Endothelial cell of umbilical vein (primary cell): Measurements from ENCODE around the gene RPL12. TPM values are rescaled to one million over a fixed set of nuclear protein-coding genes. Genes with fewer than 3 reads are reported as not detected.

Source experiments
- BruUV-seq: library from RNA; stranded (reverse); fragments of 400-500 nt; replicated peaks from 2 replicates; lab custom pipeline; 2021; lab: Mats Ljungman, UMichigan
- CTCF ChIA-PET: fragments of 300-600, 350-600 bp; sonication (Branson Sonifier 250); formaldehyde crosslinking; loops from one replicate; lab custom pipeline; 2021; ENCODE audit warnings: antibody characterized with exemption, inconsistent platforms; lab: Charles Lee
- POLR2A ChIA-PET: fragments of 300-600, 350-600 bp; sonication (Branson Sonifier 250); formaldehyde crosslinking; loops from one replicate; lab custom pipeline; 2021; ENCODE audit warnings: antibody characterized with exemption, inconsistent platforms; lab: Charles Lee
- DNase-seq: peaks from one replicate; pipeline ENCODE4 v3.0.0-alpha.2; 2011; ENCODE audit warnings: low read depth, low spot score
- FAIRE-seq: peaks from 2 replicates; lab custom pipeline; 2011; peaks lifted over from hg19 to GRCh38; lab: Jason Lieb, UNC
- H2AFZ ChIP-seq: 2 replicates; pipeline ENCODE4 v1.6.0; 2012; ENCODE audit warnings: low read depth, low read length, control low read depth, inconsistent platforms
- H3K27ac ChIP-seq: 2 replicates; pipeline ENCODE4 v1.5.1; 2011; ENCODE audit warnings: low read depth, mild to moderate bottlenecking, control low read depth, low read length, moderate library complexity; ENCODE audit not compliant: insufficient read depth
- H3K27me3 ChIP-seq, 2 experiments: 2 replicates each; pipeline versions ENCODE4 v1.6.0 to v1.6.1; 2011; ENCODE audit warnings: low read length in 2 of 2, mixed read lengths in 1 of 2; ENCODE audit not compliant: control insufficient read depth in 2 of 2, insufficient read depth in 2 of 2
- H3K36me3 ChIP-seq, 2 experiments: 2 replicates in 1 of 2; 3 replicates in 1 of 2; pipeline ENCODE4 v1.5.1; 2011; ENCODE audit warnings: low read length in 2 of 2, mild to moderate bottlenecking in 1 of 2, moderate library complexity in 1 of 2; ENCODE audit not compliant: control insufficient read depth in 2 of 2, insufficient read depth in 2 of 2; ENCODE audit errors: extremely low read depth in 1 of 2
- H3K4me1 ChIP-seq: 3 replicates; pipeline ENCODE4 v1.5.1; 2011; ENCODE audit warnings: mild to moderate bottlenecking, low read length; ENCODE audit not compliant: control insufficient read depth, insufficient read depth; ENCODE audit errors: extremely low read depth
- H3K4me2 ChIP-seq: 2 replicates; pipeline ENCODE4 v1.6.1; 2011; ENCODE audit warnings: low read length, control low read depth, mixed read lengths; ENCODE audit not compliant: insufficient read depth
- H3K4me3 ChIP-seq, 3 experiments: fragments of 200-600 bp in 1 of 3; sonication (generic), shearing (Covaris generic) in 1 of 3; replicated peaks in 1 of 3; 2 replicates each; pipeline ENCODE4 v1.5.1; 2011 to 2016; ENCODE audit warnings: control low read depth in 3 of 3, low read length in 3 of 3, mild to moderate bottlenecking in 2 of 3, inconsistent platforms in 1 of 3, low read depth in 1 of 3, moderate library complexity in 1 of 3; ENCODE audit not compliant: insufficient read depth in 1 of 3
- H3K79me2 ChIP-seq: 2 replicates; pipeline ENCODE4 v1.6.0; 2012; ENCODE audit warnings: low read length, inconsistent platforms; ENCODE audit not compliant: control insufficient read depth, insufficient read depth
- H3K9ac ChIP-seq: replicated peaks from 2 replicates; pipeline ENCODE3; 2011; ENCODE audit warnings: low read length, control low read depth; ENCODE audit not compliant: insufficient read depth; ENCODE audit errors: extremely low read depth
- H3K9me1 ChIP-seq: replicated peaks from 3 replicates; pipeline ENCODE4 v1.6.0; 2011; ENCODE audit warnings: mild to moderate bottlenecking, low read length; ENCODE audit not compliant: control insufficient read depth, insufficient read depth; ENCODE audit errors: extremely low read depth
- H3K9me3 ChIP-seq: replicated peaks from 2 replicates; pipeline ENCODE4 v1.5.1; 2012; ENCODE audit warnings: low read length, inconsistent platforms; ENCODE audit not compliant: control insufficient read depth, insufficient read depth
- H4K20me1 ChIP-seq: replicated peaks from 2 replicates; pipeline ENCODE3; 2011; ENCODE audit warnings: mild to moderate bottlenecking, low read length; ENCODE audit not compliant: control insufficient read depth, insufficient read depth; ENCODE audit errors: extremely low read depth
- EZH2 ChIP-seq: IDR thresholded peaks from 2 replicates; pipeline ENCODE4 v1.6.1; 2012; ENCODE audit warnings: borderline replicate concordance, low read depth, mild to moderate bottlenecking, moderate library complexity, low read length, inconsistent platforms; ENCODE audit not compliant: severe bottlenecking
- FOS ChIP-seq: IDR thresholded peaks from 2 replicates; pipeline ENCODE4 v1.6.1; 2011; ENCODE audit warnings: mild to moderate bottlenecking, low read length, moderate library complexity, borderline replicate concordance; ENCODE audit not compliant: insufficient read depth
- GATA2 ChIP-seq: IDR thresholded peaks from 2 replicates; pipeline ENCODE4 v1.7.0; 2011; ENCODE audit warnings: low read depth, mild to moderate bottlenecking, moderate library complexity, mixed read lengths, low read length; ENCODE audit not compliant: insufficient read length, insufficient read depth
- JUN ChIP-seq: IDR thresholded peaks from 2 replicates; pipeline ENCODE4 v1.6.1; 2011; ENCODE audit warnings: borderline replicate concordance, low read depth; ENCODE audit not compliant: insufficient read length, insufficient read depth
- MYC ChIP-seq: IDR thresholded peaks from one replicate; pipeline ENCODE4 v1.6.1; 2011; ENCODE audit warnings: mild to moderate bottlenecking, low read depth, low read length
- POLR2A ChIP-seq: IDR thresholded peaks from 2 replicates; pipeline ENCODE4 v1.6.1; 2012; ENCODE audit warnings: low read depth, mild to moderate bottlenecking, control low read depth, low read length
- dilution Hi-C: fragments of 300-500 bp; cut with MboI; formaldehyde crosslinking; loops from one replicate; pipeline ENCODE4 v1.15.0; 2019; ENCODE audit warnings: low sequenced_read_pairs; ENCODE audit not compliant: extremely low pct_ligation_motif_present
- intact Hi-C: fragments of 100-400 bp; cut with micrococcal nuclease; formaldehyde crosslinking; loops from one replicate; pipeline ENCODE4 v1.10.0; 2022
- polyA plus RNA-seq, 4 experiments: library from polyadenylated mRNA; depleted of rRNA in 3 of 4; stranded (reverse) in 3 of 4; unstranded in 1 of 4; fragments of >200 nt; gene quantifications; 2 replicates each; pipeline versions ENCODE4 v1.2.1 to v1.2.3, GENCODE V29; 2011 to 2012; ENCODE audit warnings: missing spikeins in 1 of 4
- total RNA-seq: library from RNA; stranded (reverse); gene quantifications from 2 replicates; pipeline ENCODE4 v1.2.3, GENCODE V29; 2021
- TF ChIP-seq, protein P1 (sequence below), 2 donors: IDR thresholded peaks; 1 replicate in 1 of 2; 2 replicates in 1 of 2; pipeline ENCODE4 v1.5.1; 2011; ENCODE audit warnings: low read length in 2 of 2, mild to moderate bottlenecking in 2 of 2, moderate library complexity in 2 of 2, control low read depth in 1 of 2, inconsistent platforms in 1 of 2, low read depth in 1 of 2; ENCODE audit not compliant: insufficient read depth in 1 of 2; ENCODE audit errors: extremely low read depth in 1 of 2

Gene RPL12
- total and polyA plus RNA-seq, 2 donors (not counting 3 experiments of a cell fraction or from before 2014, with no cell fraction given): 1,231 to 3,007 TPM

- BruUV-seq: no TSS peak
- CTCF ChIA-PET: interaction anchor here (0.6 kb wide), 1 partner anchor 84 kb away, joined by 3 read pairs; no protein-coding TSS in a partner anchor
- Histone ChIP-seq H2AFZ (no peak overlapping the region), H3K27ac (no peak overlapping the region), H3K9ac (no peak overlapping the region), H3K9me3 (no peaks in the 10 kb centered on the region), H3K4me3 (no peak overlapping the region), H4K20me1 (no peaks in the 10 kb centered on the region), H3K4me2 (no peak overlapping the region), H3K4me1 (no peaks in the 10 kb centered on the region), H3K79me2 (no peaks in the 10 kb centered on the region), H3K36me3 (peaks cover 15 to 24% of the 10 kb centered on the region in 2 experiments), H3K9me1 (no peaks in the 10 kb centered on the region), H3K27me3 (no peaks in the 10 kb centered on the region)
- FAIRE-seq: no peak
- dilution Hi-C loops (no loop called here), intact Hi-C loops (loop anchor here (5.0 kb wide), 1 partner anchor 416 kb away; the partner anchor contains the start of gene ST6GALNAC4)
- TF ChIP-seq, protein P1, sequence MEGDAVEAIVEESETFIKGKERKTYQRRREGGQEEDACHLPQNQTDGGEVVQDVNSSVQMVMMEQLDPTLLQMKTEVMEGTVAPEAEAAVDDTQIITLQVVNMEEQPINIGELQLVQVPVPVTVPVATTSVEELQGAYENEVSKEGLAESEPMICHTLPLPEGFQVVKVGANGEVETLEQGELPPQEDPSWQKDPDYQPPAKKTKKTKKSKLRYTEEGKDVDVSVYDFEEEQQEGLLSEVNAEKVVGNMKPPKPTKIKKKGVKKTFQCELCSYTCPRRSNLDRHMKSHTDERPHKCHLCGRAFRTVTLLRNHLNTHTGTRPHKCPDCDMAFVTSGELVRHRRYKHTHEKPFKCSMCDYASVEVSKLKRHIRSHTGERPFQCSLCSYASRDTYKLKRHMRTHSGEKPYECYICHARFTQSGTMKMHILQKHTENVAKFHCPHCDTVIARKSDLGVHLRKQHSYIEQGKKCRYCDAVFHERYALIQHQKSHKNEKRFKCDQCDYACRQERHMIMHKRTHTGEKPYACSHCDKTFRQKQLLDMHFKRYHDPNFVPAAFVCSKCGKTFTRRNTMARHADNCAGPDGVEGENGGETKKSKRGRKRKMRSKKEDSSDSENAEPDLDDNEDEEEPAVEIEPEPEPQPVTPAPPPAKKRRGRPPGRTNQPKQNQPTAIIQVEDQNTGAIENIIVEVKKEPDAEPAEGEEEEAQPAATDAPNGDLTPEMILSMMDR (IDR thresholded peaks at IDR 0.05; ENCODE audit: extremely low read depth in 1 of 2, insufficient read depth in 1 of 2, low read depth in 1 of 2, low read length in 2 of 2): no peak
- TF ChIP-seq GATA2 (no peak), MYC (no peak)
- no peak for DNase-seq
- POLR2A ChIA-PET: interaction anchor here (0.6 kb wide), 1 partner anchor 83 kb away, joined by 5 read pairs; no protein-coding TSS in a partner anchor
Observed at GRCh38 chr9:127500862-127501261, 49.7 kb upstream of the RPL12 start.

DNA sequence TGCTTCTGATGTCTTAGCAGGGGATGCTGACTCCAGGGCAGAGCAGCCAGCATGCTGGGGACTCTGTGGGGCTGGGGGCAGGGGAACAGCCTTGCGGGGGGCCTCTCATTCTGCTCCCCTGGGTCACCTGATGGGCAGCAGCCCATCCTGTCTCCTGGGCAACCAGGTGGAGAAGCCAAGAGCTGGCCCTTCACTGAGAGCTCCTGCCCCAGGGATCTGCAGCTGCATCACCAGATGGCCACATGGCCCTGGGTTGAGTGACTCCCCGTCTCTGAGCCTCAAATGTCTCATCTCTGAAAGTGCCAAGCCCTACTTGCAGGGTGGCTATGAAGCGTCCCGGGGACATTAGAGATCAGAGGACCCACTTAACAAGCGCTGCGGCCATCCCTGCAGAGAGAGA, 49.2 kb upstream of the RPL12 start:
- no TSS peak for BruUV-seq
- ChIA-PET POLR2A (no interaction called here), CTCF (interaction anchor here (0.6 kb wide), 1 partner anchor 85 kb away, joined by 3 read pairs; no protein-coding TSS in a partner anchor)
- no peak overlapping the region for H2AFZ ChIP-seq
- no peak for DNase-seq
- no peaks in the 10 kb centered on the region for H3K9me1 ChIP-seq
- intact Hi-C loops: loop anchor here (5.0 kb wide), 1 partner anchor 417 kb away; the partner anchor contains the start of gene ST6GALNAC4
- H3K4me1 ChIP-seq: peaks cover 1% of the 10 kb centered on the region
- H3K9me3 ChIP-seq: no peaks in the 10 kb centered on the region
- no peak overlapping the region for H3K9ac ChIP-seq
- FAIRE-seq: no peak
- H3K36me3 ChIP-seq: peaks cover 15 to 24% of the 10 kb centered on the region in 2 experiments
- H3K79me2 ChIP-seq: no peaks in the 10 kb centered on the region
- TF ChIP-seq FOS (no peak), EZH2 (no peak), GATA2 (no peak), JUN (no peak), MYC (no peak), POLR2A (no peak)
- TF ChIP-seq, protein P1 (IDR thresholded peaks at IDR 0.05; ENCODE audit: extremely low read depth in 1 of 2, insufficient read depth in 1 of 2, low read depth in 1 of 2, low read length in 2 of 2): no peak
- H3K27me3 ChIP-seq: no peaks in the 10 kb centered on the region
- no peak overlapping the region for H3K27ac ChIP-seq
- H3K4me2 ChIP-seq: no peak overlapping the region
- H3K4me3 ChIP-seq: no peak overlapping the region
- H4K20me1 ChIP-seq: no peaks in the 10 kb centered on the region
- dilution Hi-C loops: no loop called here
